BLaER1 treated with 17β-estradiol and CSF1 and Interleukin-3, amounts not matched to agents 10 nM and 100 nM (cell line): ENCODE data around the gene RIBC2.

Source experiments
- H3K27ac ChIP-seq, 11 experiments: shearing (Covaris generic); formaldehyde crosslinking; 2 replicates each; pipeline ENCODE4 v1.8.1; 2022
- H3K27me3 ChIP-seq, 11 experiments: shearing (Covaris generic); formaldehyde crosslinking; 2 replicates each; pipeline ENCODE4 v1.8.1; 2022
- H3K36me3 ChIP-seq, 11 experiments: shearing (Covaris generic); formaldehyde crosslinking; 2 replicates each; pipeline ENCODE4 v1.8.1; 2022
- H3K4me1 ChIP-seq, 10 experiments: shearing (Covaris generic); formaldehyde crosslinking; 2 replicates each; pipeline ENCODE4 v1.8.1; 2022
- H3K4me2 ChIP-seq, 11 experiments: shearing (Covaris generic); formaldehyde crosslinking; 2 replicates each; pipeline ENCODE4 v1.8.1; 2022
- H3K4me3 ChIP-seq, 10 experiments: shearing (Covaris generic); formaldehyde crosslinking; 2 replicates each; pipeline ENCODE4 v1.8.1; 2022
- H3K9ac ChIP-seq, 11 experiments: shearing (Covaris generic); formaldehyde crosslinking; 2 replicates each; pipeline ENCODE4 v1.8.1; 2022
- H3K9me3 ChIP-seq, 11 experiments: shearing (Covaris generic); formaldehyde crosslinking; replicated peaks in 1 of 11; 2 replicates each; pipeline ENCODE4 v1.8.1; 2022
- H4K20me1 ChIP-seq, 11 experiments: shearing (Covaris generic); formaldehyde crosslinking; 2 replicates each; pipeline ENCODE4 v1.8.1; 2022
- Cebpa-rat ChIP-seq, 11 experiments: shearing (Covaris generic); IDR thresholded peaks; 2 replicates each; pipeline ENCODE4 v1.8.1; 2022

RIBC2 gene

DNA sequence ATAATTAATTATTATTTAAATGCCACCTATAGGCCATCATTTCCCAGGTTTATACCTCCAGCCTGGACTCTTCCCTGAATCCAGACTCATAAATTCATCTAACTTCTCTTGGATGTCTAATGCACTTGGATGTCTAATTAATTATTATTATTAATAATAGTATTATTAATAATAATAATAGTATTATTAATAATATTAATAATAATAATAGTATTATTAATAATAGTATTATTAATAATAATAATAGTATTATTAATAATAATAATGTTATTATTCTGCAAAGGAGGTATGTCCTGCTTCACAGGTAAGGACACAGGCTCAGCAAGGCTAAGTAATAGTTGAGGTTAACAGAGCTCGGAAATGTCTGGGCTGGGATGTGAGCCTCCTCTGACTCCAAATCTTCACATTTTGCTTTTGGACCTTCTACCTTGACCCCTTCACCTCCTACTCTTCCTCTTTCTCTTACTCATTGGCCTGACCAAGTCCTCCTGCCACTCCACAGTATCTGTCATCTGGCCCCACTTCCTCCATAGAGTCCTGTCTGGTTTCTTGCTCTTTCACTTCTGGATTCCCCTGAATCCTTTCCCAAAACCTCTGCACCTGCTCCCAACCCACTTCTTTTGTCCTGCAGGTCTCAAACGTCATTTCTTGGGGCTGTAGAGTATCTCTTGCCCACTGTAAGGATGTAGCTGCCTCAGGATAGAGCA, 8.0 kb downstream of the RIBC2 start:
- Histone ChIP-seq H3K9ac (no peak overlapping the region), H4K20me1 (no peaks in the 10 kb centered on the region), H3K4me2 (peak overlapping the region in 4 of 11 experiments; percentile 2 to 57 (median 46); a peak in 5 of 22 replicates), H3K36me3 (no peaks in the 10 kb centered on the region), H3K9me3 (peaks cover 0 to 7% (median 1%) of the 10 kb centered on the region in 11 experiments; a peak in 12 of 22 replicates), H3K27ac (no peak overlapping the region), H3K4me3 (no peak overlapping the region), H3K27me3 (no peaks in the 10 kb centered on the region), H3K4me1 (peaks cover 8 to 37% (median 16%) of the 10 kb centered on the region in 10 experiments; a peak in 18 of 20 replicates)
- no peak for TF ChIP-seq Cebpa-rat (IDR thresholded peaks at IDR 0.05)

DNA sequence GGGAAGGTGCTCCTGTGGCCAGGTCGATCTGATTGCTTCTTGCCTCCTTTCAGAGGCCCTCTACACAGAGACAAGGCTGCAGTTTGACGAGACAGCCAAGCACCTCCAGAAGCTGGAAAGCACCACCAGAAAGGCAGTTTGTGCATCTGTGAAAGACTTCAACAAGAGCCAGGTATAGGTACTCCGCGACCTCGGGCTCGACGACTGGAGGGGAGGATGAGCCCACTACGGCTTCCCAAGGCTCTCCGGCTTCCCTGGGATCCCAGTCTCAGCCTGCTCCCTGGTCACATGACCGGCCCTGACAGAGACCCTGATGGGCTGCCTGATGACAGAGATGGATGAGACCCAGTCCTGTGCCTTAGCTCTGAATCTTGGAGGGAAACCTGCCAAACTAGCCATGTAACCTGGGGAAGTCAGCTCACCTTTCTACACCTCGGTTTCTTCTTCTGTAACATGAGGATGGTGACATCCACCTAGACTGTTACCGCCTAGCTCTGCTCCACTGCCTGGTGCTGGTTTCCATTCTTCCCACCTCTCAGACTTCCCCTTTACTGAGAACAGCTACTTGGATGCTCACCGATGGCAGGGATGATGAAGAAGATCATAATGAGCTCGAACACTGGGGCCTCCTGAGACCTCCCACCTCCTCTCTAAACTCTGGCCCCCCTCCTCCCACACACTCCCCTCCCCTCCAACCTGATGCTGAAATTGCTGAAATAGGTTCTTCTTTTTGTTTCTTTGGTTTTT, 8.9 kb downstream of the RIBC2 start:
- H3K27me3 ChIP-seq = no peaks in the 10 kb centered on the region
- peaks cover 8 to 37% (median 15%) of the 10 kb centered on the region in 10 experiments; a peak in 18 of 20 replicates for H3K4me1 ChIP-seq
- peaks cover 4 to 16% (median 10%) of the 10 kb centered on the region in 11 experiments; a peak in 18 of 22 replicates for H3K9me3 ChIP-seq
- no peak overlapping the region for H3K4me3 ChIP-seq
- no peak for TF ChIP-seq Cebpa-rat (IDR thresholded peaks at IDR 0.05)
- peak overlapping the region in 4 of 11 experiments; percentile 2 to 57 (median 46); a peak in 4 of 22 replicates for H3K4me2 ChIP-seq
- H3K27ac ChIP-seq = no peak overlapping the region
- H4K20me1 ChIP-seq = no peaks in the 10 kb centered on the region
- no peak overlapping the region for H3K9ac ChIP-seq
- H3K36me3 ChIP-seq = no peaks in the 10 kb centered on the region

DNA sequence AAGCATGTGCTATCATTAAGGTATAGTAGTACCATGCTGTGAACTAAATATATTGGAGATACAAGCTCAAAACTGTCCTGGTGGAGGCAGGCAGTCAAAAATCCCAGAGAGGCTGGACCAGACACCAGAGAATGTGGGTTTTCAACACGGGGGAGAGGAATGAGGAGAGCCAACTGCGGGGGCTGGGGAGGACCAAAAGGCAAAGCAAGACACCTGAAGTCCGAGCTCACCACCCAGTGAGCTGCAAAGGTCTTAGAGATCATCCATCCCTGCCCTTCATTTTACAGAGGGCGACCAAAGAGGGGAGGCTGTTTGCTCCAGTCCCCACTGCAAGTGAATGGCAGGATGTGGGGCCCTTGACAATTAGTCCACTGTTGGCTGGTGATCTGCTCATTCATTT, 10.0 kb downstream of the RIBC2 start:
- H3K4me1 ChIP-seq = peaks cover 9 to 47% (median 16%) of the 10 kb centered on the region in 10 experiments
- no peaks in the 10 kb centered on the region for H3K27me3 ChIP-seq
- H3K27ac ChIP-seq = peak overlapping the region in 1 of 11 experiments; percentile 26; a peak in 1 of 22 replicates
- H4K20me1 ChIP-seq = no peaks in the 10 kb centered on the region
- H3K9me3 ChIP-seq = peaks cover 4 to 17% (median 10%) of the 10 kb centered on the region in 11 experiments; a peak in 18 of 22 replicates
- H3K36me3 ChIP-seq = no peaks in the 10 kb centered on the region
- no peak overlapping the region for H3K4me3 ChIP-seq
- no peak for TF ChIP-seq Cebpa-rat (IDR thresholded peaks at IDR 0.05)
- H3K4me2 ChIP-seq = peak overlapping the region in 2 of 11 experiments; percentile 31 to 49; a peak in 3 of 22 replicates
- no peak overlapping the region for H3K9ac ChIP-seq

DNA sequence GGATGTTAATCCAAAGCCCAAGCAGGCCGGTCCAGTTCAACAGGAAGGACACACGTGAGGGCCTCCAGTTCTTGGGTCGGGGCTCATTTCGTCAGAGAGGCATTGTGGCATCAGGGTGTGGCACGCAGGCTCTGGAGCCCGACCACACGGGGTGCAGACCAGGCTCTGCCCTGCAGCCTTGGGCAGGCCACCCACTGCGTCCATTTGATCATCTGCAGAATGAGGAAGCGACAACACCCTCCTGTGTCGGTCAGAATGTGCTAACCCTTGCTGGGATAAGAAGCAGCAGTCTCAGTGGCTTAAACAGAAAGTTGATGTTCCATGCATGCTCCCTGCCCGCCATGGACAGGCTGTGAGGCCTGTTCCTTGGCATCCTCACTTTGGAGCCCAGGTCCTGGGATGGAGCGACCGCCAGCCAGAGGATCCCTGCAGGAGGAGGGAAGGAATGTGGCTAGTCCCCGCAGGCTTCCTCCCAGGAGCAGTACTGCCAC, 10.8 kb downstream of the RIBC2 start:
- peak overlapping the region in 5 of 11 experiments; percentile 22 to 51 (median 40); a peak in 8 of 22 replicates for H3K4me2 ChIP-seq
- H3K4me3 ChIP-seq = no peak overlapping the region
- TF ChIP-seq Cebpa-rat (IDR thresholded peaks at IDR 0.05) = no peak
- H3K27me3 ChIP-seq = peaks cover 0 to 3% (median 0%) of the 10 kb centered on the region in 11 experiments; a peak in 1 of 22 replicates
- H3K27ac ChIP-seq = peak overlapping the region in 2 of 11 experiments; percentile 26 to 27; a peak in 2 of 22 replicates
- H3K36me3 ChIP-seq = no peaks in the 10 kb centered on the region
- H3K9ac ChIP-seq = no peak overlapping the region
- H4K20me1 ChIP-seq = no peaks in the 10 kb centered on the region
- H3K9me3 ChIP-seq = peaks cover 4 to 17% (median 10%) of the 10 kb centered on the region in 11 experiments; a peak in 18 of 22 replicates
- H3K4me1 ChIP-seq = peaks cover 17 to 54% (median 23%) of the 10 kb centered on the region in 10 experiments

- Histone ChIP-seq H3K9me3 (peaks cover 4 to 17% (median 10%) of the 10 kb centered on the region in 11 experiments; a peak in 18 of 22 replicates), H3K36me3 (no peaks in the 10 kb centered on the region), H3K4me2 (peak overlapping the region in 3 of 11 experiments; percentile 9 to 49 (median 22); a peak in 2 of 22 replicates), H4K20me1 (no peaks in the 10 kb centered on the region), H3K27me3 (peaks cover 0 to 6% (median 0%) of the 10 kb centered on the region in 11 experiments; a peak in 1 of 22 replicates), H3K9ac (no peak overlapping the region), H3K4me1 (peaks cover 25 to 63% (median 31%) of the 10 kb centered on the region in 10 experiments), H3K27ac (no peak overlapping the region), H3K4me3 (no peak overlapping the region)
- TF ChIP-seq Cebpa-rat (IDR thresholded peaks at IDR 0.05) = no peak
Measured at GRCh38 chr22:45425101-45425500, 11.6 kb downstream of the RIBC2 start.

DNA sequence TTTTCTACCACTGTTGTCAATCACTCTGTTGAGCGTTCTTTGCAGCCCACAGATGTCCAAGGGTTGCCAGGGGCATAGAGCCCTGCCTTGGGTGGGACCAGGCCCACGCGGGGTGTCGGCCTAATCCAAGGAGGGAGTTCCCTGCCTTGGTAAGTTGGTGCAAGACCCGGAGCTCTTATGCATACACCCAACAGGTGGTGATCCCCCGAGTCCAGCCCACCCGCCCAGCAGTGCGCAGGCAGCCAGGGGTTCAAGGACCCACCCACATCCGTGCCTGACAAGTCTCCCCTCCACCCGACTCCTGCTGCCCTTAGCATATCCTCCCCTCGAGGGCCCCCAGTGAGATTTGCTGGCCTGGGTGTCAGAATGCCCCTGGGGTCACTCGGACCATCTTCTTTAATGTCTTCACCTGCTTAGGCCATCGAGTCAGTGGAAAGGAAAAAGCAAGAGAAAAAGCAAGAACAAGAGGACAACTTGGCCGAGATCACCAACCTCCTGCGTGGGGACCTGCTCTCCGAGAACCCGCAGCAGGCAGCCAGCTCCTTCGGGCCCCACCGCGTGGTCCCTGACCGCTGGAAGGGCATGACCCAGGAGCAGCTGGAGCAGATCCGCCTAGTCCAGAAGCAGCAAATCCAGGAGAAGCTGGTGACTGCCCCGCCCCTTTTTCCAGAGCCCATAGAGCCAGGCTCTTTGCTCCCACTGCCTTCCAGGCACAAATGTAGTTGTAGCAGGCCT, 12.2 kb downstream of the RIBC2 start:
- Histone ChIP-seq H3K27ac (no peak overlapping the region), H3K36me3 (no peaks in the 10 kb centered on the region), H3K9me3 (peaks cover 4 to 17% (median 10%) of the 10 kb centered on the region in 11 experiments; a peak in 18 of 22 replicates), H3K4me2 (0 out of 22 replicates have a peak overlapping the region, but pooled peaks of 1 of the 11 experiments have one; percentile 49), H3K4me3 (no peak overlapping the region), H3K27me3 (peaks cover 0 to 6% (median 0%) of the 10 kb centered on the region in 11 experiments; a peak in 1 of 22 replicates), H3K4me1 (peaks cover 30 to 68% (median 36%) of the 10 kb centered on the region in 10 experiments), H4K20me1 (no peaks in the 10 kb centered on the region; a peak in 1 of 22 replicates), H3K9ac (no peak overlapping the region)
- no peak for TF ChIP-seq Cebpa-rat (IDR thresholded peaks at IDR 0.05)

DNA sequence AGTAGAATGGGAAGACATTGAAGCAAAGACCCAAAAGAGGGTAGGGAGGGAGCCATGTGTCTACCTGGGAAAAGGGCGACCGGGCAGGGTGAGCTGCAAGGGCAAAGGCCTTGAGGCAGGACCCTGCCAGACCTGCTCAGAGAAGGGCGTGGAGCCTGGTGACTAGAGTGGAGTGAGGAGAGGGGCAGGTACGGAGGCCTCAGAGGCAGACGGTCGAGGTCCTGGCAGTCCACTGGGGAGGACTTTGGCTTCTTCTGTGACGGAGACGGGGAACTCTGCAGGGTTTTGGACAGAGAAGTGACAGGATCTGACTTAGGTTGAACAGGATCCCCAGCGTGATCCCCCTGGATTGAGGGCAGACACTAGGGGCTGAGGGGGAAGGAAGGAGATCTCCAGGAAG, 12.9 kb downstream of the RIBC2 start:
- no peaks in the 10 kb centered on the region; a peak in 1 of 22 replicates for H4K20me1 ChIP-seq
- H3K4me2 ChIP-seq = no peak overlapping the region
- H3K27me3 ChIP-seq = peaks cover 0 to 6% (median 0%) of the 10 kb centered on the region in 11 experiments; a peak in 1 of 22 replicates
- no peak overlapping the region for H3K9ac ChIP-seq
- H3K27ac ChIP-seq = no peak overlapping the region
- H3K4me1 ChIP-seq = peaks cover 30 to 68% (median 36%) of the 10 kb centered on the region in 10 experiments
- TF ChIP-seq Cebpa-rat (IDR thresholded peaks at IDR 0.05) = no peak
- H3K9me3 ChIP-seq = peaks cover 4 to 17% (median 10%) of the 10 kb centered on the region in 11 experiments; a peak in 18 of 22 replicates
- H3K36me3 ChIP-seq = no peaks in the 10 kb centered on the region
- H3K4me3 ChIP-seq = no peak overlapping the region

DNA sequence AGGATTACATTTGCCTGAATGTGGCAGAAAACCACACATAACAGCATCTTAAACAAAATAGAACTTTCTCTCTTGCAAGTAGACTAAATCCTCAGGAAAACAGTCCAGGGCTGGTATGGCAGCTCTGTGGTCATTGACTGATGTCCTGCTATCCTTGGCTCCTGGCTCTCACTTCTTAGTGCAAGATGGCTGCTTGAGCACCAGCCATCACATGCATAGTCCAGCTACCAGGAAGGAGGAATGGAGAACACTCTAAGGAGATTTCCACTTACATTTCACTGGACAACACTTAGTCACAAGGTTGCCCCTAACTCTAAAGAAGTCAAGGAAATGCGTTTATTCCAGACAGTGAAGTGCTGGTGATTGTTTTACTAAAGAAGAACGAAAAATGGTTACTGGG, 13.6 kb downstream of the RIBC2 start:
- TF ChIP-seq Cebpa-rat (IDR thresholded peaks at IDR 0.05) = no peak
- Histone ChIP-seq H3K36me3 (no peaks in the 10 kb centered on the region), H3K9ac (no peak overlapping the region), H3K27ac (no peak overlapping the region), H3K4me3 (no peak overlapping the region), H3K4me2 (no peak overlapping the region), H4K20me1 (no peaks in the 10 kb centered on the region; a peak in 1 of 22 replicates), H3K27me3 (peaks cover 0 to 6% (median 0%) of the 10 kb centered on the region in 11 experiments; a peak in 1 of 22 replicates), H3K4me1 (peaks cover 30 to 62% (median 34%) of the 10 kb centered on the region in 10 experiments), H3K9me3 (peaks cover 4 to 17% (median 10%) of the 10 kb centered on the region in 11 experiments; a peak in 18 of 22 replicates)
